ENCODE measurements around the gene EML6. TPM values are rescaled to one million over a fixed set of nuclear protein-coding genes. Genes with fewer than 3 reads are reported as not detected.

The EML6 gene
- total RNA-seq, 1 experiment from 2014 or later = 1.5 TPM

DNA sequence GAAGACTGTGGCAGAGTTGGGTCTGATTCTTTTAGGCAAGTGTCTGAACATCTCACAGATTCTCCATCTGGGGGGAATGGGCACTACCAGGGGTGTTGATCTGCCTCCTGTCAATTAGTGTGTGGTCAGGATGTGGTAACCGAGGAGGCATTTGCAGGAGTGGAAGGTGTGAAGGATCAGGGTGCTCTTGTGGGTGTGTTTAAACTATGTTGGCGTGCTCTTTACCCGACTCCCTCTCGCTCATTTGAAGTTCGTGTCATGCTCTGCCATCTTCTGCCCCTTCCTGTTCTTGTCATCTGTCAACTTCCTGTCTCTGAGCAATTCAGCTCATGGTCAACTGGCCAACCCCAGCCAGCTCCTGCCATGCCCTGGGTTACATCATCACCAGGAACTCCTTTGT is 218.9 kb downstream of the EML6 start:
- Histone ChIP-seq H4K91ac (ENCODE audit: insufficient read length, low read depth, low read length) (no peak overlapping the region), H3K4ac (ENCODE audit: low read depth, low read length) (no peak overlapping the region), H3K23me2 (ENCODE audit: insufficient read length, low read depth, low read length, poor library complexity, severe bottlenecking) (no peaks in the 10 kb centered on the region), H2BK15ac (ENCODE audit: low read depth, low read length) (no peak overlapping the region), H4K8ac (replicated peaks; ENCODE audit: insufficient read length, low read depth, low read length) (no peak overlapping the region), H3K18ac (ENCODE audit: insufficient read length, low read depth, low read length) (no peak overlapping the region), H4K5ac (ENCODE audit: insufficient read length, low read depth, low read length) (no peak overlapping the region), H2BK12ac (ENCODE audit: insufficient read length, low read depth, low read length) (no peak overlapping the region), H3K27me3 (ENCODE audit: insufficient read depth, low read length) (no peaks in the 10 kb centered on the region), H3K23ac (ENCODE audit: insufficient read length, low read depth, low read length) (no peak overlapping the region), H2BK5ac (ENCODE audit: insufficient read length, low read length) (no peak overlapping the region), H2AFZ (ENCODE audit: low read length) (no peak overlapping the region), H3K79me2 (ENCODE audit: insufficient read depth, low read length) (no peaks in the 10 kb centered on the region), H3K9me3 (ENCODE audit: control insufficient read depth, low read depth, low read length) (no peaks in the 10 kb centered on the region), H3K9ac (ENCODE audit: extremely low read depth, insufficient read length, low read length) (no peak overlapping the region), H3K4me1 (ENCODE audit: insufficient read depth, low read length) (no peaks in the 10 kb centered on the region), H2BK120ac (ENCODE audit: low read depth, low read length, poor library complexity, severe bottlenecking) (no peak overlapping the region), H3K56ac (ENCODE audit: insufficient read length, low read depth, low read length) (no peak overlapping the region), H3K4me2 (ENCODE audit: insufficient read depth, insufficient read length, low read length) (no peak overlapping the region), H3T11ph (ENCODE audit: low read length) (no peak overlapping the region), H3K14ac (ENCODE audit: insufficient read depth, low read length) (no peak overlapping the region), H2AK5ac (ENCODE audit: insufficient read length, low read length) (no peak overlapping the region), H3K27ac (ENCODE audit: insufficient read length, low read depth, low read length) (no peak overlapping the region), H3K79me1 (ENCODE audit: insufficient read depth, low read depth, low read length, poor library complexity, severe bottlenecking) (no peaks in the 10 kb centered on the region), H2BK20ac (ENCODE audit: low read depth, low read length, poor library complexity, severe bottlenecking) (no peak overlapping the region), H4K20me1 (ENCODE audit: control insufficient read depth, insufficient read depth, insufficient read length) (no peaks in the 10 kb centered on the region)
- WGBS (ENCODE audit: extremely low coverage, insufficient read length, low lambda C conversion rate) = no CpG with 5 or more reads among the region's 5 CpGs
- Mint-ChIP-seq H3K4me1 (peaks cover 8% of the 10 kb centered on the region in 2 experiments), H3K27ac (no peak overlapping the region), H3K36me3 (ENCODE audit: insufficient read depth in 1 of 3, low read depth in 3 of 3) (peaks cover 4 to 6% (median 4%) of the 10 kb centered on the region in 3 experiments; a peak in 6 of 7 replicates), H3K27me3 (ENCODE audit: low read depth) (peaks cover 2% of the 10 kb centered on the region), H3K9me3 (peaks cover 10 to 14% of the 10 kb centered on the region in 2 experiments), H3K4me3 (no peak overlapping the region)
- TF ChIP-seq, protein P1, sequence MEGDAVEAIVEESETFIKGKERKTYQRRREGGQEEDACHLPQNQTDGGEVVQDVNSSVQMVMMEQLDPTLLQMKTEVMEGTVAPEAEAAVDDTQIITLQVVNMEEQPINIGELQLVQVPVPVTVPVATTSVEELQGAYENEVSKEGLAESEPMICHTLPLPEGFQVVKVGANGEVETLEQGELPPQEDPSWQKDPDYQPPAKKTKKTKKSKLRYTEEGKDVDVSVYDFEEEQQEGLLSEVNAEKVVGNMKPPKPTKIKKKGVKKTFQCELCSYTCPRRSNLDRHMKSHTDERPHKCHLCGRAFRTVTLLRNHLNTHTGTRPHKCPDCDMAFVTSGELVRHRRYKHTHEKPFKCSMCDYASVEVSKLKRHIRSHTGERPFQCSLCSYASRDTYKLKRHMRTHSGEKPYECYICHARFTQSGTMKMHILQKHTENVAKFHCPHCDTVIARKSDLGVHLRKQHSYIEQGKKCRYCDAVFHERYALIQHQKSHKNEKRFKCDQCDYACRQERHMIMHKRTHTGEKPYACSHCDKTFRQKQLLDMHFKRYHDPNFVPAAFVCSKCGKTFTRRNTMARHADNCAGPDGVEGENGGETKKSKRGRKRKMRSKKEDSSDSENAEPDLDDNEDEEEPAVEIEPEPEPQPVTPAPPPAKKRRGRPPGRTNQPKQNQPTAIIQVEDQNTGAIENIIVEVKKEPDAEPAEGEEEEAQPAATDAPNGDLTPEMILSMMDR (conservative IDR thresholded peaks at IDR 0.05) = no peak
- DNase-seq = no peak
